A673 (cell line): ENCODE measurements around the gene POLA1.

Experiments used
- EZH2 ChIP-seq: fragments of 200-600 bp; sonication (generic); IDR thresholded peaks from 2 replicates; pipeline ENCODE4 v1.6.1; 2017; ENCODE audit warnings: borderline replicate concordance, low read depth, mild to moderate bottlenecking, mixed read lengths, antibody characterized with exemption, low read length; ENCODE audit not compliant: poor library complexity, severe bottlenecking
- TF ChIP-seq, protein P1 (sequence below): fragments of 300-800, 200-600 bp; sonication (generic); conservative IDR thresholded peaks from 2 replicates; pipeline ENCODE4 v1.5.1; 2017; ENCODE audit warnings: low read depth, mild to moderate bottlenecking, antibody characterized with exemption, low read length, moderate library complexity, mixed read lengths

DNA sequence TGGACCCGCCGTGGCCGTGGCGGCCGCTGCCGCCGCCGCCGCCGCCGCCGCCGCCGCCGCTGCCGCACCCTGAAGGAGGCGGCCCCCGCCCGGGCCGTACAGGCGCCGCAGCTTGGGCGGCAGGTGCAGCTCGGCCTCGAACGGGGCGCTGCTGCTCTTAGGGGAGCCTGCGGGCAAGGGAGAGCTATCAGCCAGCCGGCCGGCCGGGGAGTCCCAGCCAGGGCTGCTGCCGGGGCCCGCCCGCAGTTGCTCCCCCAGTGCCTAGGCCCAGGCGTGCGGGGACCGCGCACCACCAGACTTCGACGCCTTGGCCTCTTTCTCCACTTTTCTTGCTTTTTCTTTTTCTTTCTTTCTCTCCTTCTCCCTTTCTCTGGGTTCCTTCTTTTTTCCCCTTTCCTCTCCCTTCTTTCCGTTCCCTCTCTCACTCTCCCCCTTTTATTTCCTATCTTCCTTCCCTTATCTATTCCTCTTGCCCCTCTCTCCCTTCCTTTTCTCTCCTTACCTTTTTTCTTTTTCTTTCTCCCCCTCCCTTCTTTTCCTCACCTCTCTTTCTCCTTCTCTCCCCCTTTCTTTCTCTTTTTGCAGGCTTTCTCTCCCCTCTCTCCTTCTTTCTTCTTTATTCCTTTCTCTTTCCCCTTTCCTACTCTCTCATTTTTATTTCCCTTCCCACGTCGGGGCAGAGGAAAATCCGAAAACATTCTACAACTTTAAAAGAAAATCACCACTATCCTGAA, 320.1 kb downstream of the POLA1 start:
- TF ChIP-seq, protein P1, sequence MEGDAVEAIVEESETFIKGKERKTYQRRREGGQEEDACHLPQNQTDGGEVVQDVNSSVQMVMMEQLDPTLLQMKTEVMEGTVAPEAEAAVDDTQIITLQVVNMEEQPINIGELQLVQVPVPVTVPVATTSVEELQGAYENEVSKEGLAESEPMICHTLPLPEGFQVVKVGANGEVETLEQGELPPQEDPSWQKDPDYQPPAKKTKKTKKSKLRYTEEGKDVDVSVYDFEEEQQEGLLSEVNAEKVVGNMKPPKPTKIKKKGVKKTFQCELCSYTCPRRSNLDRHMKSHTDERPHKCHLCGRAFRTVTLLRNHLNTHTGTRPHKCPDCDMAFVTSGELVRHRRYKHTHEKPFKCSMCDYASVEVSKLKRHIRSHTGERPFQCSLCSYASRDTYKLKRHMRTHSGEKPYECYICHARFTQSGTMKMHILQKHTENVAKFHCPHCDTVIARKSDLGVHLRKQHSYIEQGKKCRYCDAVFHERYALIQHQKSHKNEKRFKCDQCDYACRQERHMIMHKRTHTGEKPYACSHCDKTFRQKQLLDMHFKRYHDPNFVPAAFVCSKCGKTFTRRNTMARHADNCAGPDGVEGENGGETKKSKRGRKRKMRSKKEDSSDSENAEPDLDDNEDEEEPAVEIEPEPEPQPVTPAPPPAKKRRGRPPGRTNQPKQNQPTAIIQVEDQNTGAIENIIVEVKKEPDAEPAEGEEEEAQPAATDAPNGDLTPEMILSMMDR: no peak
- no peak for TF ChIP-seq EZH2
